ENCODE data around the gene ISM1.

DNA sequence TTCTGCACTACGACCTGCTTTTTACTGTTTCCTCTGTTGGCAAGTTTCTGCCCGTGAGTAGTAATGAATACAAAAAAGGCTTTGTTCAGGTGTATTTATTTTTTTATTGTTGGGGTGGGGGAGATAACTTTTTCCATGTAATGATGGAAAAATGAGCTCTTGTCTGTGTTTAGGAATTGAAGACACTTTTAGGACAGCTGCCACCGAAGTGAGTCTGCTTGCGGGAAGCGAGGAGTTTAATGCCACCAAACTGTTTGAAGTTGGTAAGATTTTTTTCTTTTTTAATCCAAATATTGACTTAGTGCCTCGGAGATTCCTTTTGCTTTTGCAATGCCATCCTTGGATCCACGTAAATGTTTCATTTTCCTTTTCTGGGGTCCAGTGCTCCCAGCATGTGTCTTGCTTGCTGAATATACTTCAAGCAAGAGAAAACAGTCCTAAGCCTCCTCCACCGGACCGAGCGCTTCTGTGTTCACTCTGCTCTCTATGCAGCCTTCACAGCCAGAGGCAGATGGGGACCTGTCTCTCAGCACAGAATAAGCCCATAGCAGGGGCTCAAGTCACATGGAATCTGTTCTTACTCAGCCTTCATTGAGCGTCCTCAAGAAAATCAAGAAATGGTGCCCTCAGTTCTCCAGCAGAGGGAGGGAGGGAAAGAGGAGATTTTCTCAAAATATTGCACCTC lies 71.3 kb downstream of the ISM1 start:
- TF ChIP-seq, protein P1, sequence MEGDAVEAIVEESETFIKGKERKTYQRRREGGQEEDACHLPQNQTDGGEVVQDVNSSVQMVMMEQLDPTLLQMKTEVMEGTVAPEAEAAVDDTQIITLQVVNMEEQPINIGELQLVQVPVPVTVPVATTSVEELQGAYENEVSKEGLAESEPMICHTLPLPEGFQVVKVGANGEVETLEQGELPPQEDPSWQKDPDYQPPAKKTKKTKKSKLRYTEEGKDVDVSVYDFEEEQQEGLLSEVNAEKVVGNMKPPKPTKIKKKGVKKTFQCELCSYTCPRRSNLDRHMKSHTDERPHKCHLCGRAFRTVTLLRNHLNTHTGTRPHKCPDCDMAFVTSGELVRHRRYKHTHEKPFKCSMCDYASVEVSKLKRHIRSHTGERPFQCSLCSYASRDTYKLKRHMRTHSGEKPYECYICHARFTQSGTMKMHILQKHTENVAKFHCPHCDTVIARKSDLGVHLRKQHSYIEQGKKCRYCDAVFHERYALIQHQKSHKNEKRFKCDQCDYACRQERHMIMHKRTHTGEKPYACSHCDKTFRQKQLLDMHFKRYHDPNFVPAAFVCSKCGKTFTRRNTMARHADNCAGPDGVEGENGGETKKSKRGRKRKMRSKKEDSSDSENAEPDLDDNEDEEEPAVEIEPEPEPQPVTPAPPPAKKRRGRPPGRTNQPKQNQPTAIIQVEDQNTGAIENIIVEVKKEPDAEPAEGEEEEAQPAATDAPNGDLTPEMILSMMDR (IDR thresholded peaks at IDR 0.05): no peak
- TF ChIP-seq POLR2A (IDR thresholded peaks at IDR 0.05): no peak
- no peak for TF ChIP-seq POLR2AphosphoS5 (IDR thresholded peaks at IDR 0.05)
- no peak for TF ChIP-seq EP300 (IDR thresholded peaks at IDR 0.05)

All from upper lobe of left lung (tissue), 4 donors.